ENCODE measurements around the gene HPSE2.

DNA sequence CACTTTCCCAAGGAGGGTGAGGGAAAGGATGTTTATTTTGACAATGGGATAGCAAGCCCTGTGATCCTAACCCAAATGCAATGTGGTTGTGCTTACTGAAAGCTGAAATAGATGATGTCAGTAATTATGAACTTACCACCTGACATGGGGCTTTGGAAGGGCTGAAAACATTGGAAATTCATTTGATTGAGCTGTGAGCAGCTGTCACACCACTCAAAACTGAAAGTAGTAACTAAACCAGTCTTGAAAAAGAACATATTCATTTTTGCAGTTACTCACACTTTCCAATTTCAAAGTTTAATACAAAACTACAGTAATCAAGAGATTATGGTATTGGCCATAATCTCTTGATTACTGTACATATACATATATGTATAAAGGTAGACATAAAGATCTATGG is 633.4 kb downstream of the HPSE2 start:
- TF ChIP-seq EP300 (IDR thresholded peaks at IDR 0.05): no peak
- TF ChIP-seq, protein P1, sequence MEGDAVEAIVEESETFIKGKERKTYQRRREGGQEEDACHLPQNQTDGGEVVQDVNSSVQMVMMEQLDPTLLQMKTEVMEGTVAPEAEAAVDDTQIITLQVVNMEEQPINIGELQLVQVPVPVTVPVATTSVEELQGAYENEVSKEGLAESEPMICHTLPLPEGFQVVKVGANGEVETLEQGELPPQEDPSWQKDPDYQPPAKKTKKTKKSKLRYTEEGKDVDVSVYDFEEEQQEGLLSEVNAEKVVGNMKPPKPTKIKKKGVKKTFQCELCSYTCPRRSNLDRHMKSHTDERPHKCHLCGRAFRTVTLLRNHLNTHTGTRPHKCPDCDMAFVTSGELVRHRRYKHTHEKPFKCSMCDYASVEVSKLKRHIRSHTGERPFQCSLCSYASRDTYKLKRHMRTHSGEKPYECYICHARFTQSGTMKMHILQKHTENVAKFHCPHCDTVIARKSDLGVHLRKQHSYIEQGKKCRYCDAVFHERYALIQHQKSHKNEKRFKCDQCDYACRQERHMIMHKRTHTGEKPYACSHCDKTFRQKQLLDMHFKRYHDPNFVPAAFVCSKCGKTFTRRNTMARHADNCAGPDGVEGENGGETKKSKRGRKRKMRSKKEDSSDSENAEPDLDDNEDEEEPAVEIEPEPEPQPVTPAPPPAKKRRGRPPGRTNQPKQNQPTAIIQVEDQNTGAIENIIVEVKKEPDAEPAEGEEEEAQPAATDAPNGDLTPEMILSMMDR (IDR thresholded peaks at IDR 0.05): no peak

Data from sigmoid colon (tissue), 4 donors.